AG08396 (cell line): ENCODE results near the gene SETDB2.

Experiments used
- DNase-seq: peaks from one replicate; pipeline ENCODE4 v3.0.0; 2012; ENCODE audit warnings: low spot score, mixed read lengths

Gene SETDB2

DNA sequence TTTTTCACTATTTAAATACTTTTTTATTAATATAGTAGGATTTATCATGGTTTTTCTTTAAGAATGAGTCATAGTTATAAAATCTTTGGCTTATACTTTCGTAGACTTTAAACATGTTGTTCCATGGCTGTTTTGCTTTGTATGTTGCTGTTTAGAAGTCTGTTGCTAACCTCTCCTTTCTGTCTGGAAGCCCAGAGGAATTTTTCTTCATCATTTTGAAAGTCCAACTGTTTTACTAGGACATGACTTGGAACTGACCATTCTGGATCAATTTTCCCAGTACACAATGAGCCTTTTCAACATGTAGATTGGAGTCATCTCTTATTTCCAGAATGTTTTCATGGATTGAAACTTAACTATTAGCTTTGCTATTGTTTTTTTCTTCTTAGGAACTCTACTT lies 8.1 kb upstream of the SETDB2 start:
- no peak for DNase-seq

DNA sequence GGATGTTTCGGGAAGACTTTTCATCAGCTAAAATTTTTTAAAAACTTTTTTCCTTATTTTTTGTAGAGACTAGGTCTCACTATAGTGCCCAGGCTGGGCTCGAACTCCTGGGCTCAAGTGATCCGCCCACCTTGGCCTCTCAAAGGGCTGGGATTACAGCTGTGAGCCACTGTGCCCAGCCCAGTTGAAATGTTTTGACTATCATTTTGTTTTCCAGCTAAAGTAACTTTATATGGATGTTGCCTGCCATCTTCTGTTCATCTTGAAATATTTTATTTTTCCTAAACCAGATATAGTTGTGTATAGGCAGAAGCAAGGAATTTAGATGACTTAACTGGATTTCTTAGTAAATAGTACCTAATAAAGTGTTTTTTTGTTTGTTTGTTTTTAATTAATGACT lies 7.2 kb upstream of the SETDB2 start:
- DNase-seq, result peak; percentile 18

DNA sequence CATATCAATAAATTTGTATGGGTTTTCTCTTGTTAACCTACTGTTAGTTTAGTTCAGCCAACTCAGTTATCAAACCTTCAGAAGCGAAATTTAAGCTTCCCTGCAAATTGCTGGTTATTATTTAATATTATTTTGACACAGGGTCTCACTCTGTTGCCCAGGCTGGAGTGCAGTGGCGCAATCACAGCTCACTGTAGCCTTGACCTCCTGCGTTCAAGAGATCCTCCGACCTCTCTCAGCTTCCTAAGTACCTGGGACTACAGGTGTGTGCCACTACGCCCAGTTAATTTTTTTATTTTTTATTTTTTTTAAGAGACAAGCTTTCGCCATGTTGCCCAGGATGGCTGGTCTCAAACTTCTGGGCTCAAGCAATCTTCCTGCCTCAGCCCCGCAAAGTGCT lies 6.4 kb upstream of the SETDB2 start:
- no peak for DNase-seq

DNA sequence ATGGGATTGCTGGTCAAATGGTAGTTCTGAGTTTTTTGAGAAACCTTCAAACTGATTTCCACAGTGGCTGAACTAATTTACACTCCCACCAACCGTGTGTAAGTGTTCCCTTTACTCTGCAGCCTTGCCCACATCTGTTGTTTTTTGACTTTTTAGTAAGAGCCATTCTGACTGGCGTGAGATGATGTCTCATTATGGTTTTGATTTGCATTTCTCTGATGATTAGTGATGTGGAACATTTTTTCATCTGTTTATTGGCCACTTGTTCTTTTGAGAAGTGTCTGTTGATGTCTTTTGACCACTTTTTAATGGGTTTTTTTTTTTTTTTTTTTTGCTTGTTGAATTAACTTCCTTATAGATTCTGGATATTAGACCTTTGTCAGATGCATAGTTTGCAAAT lies 4.5 kb upstream of the SETDB2 start:
- no peak for DNase-seq

DNA sequence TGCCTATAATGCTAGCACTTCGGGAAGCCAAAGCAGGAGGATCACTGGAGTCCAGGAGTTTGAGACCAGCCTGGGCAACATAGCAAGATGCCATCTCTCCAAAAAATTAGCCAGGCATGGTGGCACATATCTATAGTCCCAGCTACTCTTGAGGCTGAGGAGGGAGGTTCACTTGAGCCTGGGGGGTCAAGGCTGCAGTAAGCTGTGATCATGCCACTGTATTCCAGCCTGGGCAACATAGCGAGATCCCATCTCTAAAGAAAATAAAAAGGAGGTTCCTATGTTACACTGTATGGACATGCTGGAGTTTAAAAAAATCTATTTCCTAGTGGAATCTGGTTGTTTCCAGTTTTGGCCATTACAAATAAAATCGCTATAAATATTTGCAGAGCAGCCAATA lies 2.8 kb upstream of the SETDB2 start:
- no peak for DNase-seq

DNA sequence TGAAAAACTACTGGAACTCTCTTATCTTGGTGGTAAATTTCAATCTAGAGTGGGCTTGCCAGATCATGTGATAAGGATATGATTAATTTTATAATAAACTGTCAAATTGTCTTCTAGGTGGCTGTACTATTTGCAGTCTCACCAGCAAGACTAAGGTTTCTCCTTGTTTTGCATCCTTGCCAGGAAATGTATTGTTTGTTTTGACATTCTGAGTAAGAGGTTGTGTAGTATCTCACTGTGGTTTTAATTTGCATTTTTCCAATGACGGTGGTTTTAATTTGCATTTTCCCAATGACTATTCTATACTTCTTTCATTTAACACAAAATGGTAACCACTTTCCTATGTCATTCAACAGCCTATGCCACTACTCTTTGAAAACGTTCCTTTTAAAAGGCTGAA lies 2.2 kb upstream of the SETDB2 start:
- DNase-seq, result peak; percentile 12

DNA sequence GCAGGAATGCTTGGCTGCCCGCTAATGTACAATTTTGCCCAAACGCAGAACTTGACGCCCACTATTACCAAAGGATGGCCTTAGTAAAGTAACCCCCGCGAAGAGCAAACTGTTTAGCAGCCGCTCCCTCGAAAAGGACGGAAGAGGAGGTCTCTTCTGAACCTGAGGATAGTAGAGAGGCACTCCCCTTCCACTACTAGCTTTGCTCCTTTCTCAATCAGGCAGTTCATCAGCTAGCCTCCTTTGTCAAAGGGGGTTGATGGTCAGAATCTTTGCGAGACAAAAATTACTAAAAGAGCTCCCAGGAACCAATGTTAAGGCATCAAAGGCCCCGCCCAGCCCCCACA lies 744 bp upstream of the SETDB2 start:
- peak; percentile 10 for DNase-seq

DNA sequence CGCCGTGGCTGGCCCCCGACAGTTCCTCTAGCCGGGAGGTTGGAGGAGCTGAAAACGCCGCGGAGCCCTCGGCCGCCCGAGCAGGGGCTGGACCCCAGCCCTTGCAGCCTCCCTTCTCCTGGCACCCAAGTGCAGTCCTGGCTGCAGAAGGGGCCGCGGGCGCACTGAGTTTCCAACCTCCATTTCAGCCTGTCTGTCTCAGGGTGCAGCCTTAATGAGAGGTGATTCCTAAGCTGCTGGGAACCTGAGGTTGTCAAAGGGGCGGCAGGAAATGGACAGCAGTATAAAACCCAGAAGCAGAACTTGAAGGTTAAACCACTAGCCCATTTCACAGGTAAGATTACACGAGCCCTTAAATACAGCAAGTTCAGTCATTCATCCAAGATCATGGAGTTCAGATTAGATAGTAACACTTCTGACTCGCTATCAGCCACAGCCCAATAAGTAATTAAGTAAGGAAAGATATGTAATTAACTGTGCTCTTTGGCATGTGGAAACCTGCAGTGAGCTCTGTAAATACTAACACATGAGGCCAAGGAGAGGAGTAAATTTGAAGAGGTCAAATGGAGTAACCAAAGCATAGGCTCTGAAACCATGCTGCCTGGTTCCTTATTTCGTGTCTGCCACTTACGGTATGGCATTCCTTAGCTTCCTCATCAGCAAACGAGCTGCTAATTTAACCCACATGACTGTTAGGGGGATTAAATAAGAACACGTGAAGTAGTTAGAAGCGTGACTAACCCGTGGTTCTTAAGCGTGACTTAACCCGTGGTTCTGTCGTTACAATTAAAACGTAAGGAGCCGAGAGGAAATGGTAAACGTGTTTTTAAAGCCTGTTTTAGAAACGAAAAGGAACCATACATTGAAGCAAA lies 686 bp downstream of the SETDB2 start:
- DNase-seq, result peak; percentile 27

DNA sequence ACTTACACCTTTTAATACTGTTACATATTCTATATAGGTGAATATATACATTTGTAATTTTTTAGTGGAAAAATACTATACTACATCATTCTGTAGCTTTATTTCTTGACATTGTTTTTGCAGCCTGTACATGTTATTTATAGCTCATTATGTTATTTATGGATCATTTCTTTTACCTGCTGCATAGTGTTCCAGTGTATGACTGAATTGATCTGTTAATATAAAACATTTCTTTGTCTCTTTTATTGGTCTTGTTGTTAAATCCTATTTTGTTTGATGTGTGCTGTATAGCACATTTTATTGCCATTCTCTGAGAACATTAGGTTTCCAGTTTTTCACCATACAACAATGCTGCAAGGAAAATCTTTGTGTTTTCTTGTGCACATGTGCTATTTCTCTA lies 2.4 kb downstream of the SETDB2 start:
- DNase-seq, result no peak

DNA sequence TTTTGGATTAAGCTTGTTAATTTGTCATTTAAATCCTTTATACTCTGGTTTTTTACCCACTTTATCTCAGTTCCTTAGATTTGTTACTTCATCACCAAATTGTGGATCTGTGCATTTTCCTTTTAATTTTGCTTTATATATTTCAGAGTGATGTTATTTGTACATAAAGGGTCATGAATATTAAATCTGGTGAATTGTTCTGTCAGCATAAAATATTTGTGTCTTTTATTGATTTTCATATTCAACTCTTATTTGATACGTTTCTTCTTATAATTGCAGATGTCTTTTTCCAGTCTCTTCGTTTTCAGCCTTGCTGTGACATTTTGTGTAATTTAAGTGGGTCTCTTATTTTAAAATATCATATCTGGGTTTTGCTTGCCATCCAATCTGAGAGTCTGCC lies 4.7 kb downstream of the SETDB2 start:
- no peak for DNase-seq

DNA sequence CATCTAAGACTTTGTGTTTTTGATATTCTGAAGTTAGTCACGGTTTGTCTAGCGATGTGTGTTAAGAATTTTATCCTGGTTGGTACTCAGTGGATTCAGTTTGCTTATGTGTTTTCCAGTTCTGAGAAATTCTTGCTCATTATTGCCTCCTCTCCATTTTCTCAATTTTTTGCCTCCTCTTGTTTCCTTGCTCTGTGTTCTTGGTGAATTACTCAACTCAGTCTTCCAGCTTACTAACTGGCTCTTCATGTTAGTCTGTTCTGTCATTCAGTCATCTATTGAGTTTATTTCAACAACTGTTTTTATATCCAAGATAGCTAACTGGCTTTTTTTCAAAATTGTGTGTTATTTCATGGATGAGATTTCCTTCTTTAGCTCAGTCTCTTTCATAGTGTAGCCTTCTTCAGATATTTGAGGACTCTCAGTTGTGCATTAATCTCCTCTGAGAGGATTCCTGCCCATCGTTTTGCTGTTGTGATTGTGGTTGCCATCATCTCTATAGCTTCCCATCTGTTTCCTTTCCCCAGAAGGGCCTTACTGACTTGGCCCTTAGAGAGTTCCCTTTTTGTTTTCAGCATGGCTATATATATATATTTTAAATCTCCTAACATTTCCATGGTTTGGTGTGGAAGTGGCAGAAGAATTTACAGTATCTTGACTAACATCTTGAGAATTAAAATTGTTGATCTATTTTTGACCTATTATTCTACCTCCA lies 6.2 kb downstream of the SETDB2 start:
- DNase-seq, result no peak

DNA sequence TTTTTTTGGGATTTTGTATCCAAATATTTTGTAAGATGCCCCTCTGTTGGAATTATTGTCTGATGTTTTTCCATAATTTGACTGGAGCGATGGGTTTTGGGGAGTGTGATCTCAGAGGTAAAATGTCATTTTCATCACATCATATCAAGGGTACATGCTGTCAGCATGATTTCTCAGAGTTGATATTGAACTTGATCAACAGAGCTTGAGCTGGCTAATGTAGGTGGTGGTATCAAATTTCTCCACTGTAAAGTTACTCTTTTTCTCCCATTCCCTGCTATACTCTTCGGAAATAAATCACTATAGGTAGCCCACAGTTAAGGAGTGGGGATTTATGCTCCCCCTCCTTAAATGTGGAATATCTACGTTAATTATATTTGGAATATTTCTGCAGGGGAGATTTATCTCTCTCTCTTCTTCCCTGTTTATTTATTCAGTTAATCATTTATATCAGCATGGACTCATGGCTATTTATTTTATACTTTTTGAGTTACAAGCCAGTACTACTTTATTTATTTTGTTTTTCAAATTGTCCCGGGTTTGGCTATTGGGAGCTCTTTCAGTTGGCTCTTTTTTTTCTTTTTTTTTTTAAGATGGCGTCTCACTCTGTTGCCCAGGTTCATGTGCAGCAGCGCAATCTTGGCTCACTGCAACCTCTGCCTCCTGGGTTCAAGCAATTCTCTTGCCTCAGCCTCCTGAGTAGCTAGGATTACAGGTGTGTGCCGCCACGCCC lies 8.8 kb downstream of the SETDB2 start:
- no peak for DNase-seq

DNA sequence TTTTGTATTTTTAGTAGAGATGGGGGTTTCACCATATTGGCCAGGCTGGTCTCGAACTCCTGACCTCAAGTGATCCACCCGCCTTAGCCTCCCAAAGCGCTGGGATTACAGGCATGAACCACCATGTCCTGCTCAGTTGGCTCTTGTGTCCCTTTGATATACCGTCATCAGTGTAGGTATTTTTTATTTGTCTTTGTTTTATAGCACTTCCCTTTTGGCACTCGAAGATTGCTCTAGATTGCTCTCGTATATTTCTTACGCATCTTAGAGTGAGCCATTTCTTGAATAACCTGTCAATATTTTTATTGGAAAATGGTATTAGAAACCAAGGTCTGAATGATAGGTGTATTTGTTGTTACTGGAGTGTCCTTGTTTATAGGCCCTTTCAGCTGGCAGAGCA lies 9.4 kb downstream of the SETDB2 start:
- no peak for DNase-seq

DNA sequence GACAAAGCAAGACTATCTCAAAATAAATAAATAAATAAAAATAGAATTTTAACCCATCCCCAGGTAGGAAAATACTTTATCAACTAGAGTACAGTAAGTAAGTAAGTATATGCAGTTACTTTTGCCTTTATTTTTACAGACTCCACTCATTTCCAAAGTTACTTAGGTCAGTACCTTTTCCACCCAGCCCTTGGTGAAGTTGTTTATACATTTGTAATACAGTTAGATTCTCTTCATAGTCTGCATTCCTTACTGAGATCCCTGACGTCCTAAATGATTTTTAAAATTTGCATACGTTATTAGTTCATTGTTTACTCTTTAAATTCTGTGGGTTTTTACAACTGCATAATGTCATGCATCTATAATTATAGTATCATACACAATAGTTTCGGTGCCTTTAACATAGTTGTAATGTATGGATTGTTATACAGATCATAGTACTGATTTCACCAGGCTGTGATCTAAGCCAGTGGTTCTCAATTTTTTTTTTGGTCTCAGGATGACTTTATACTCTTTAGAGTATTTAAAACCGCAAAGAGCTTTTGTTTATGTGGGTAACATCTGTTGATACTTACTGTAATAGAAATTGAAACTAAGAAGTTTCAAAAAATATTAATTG lies 10.4 kb downstream of the SETDB2 start:
- peak; percentile 24 for DNase-seq

DNA sequence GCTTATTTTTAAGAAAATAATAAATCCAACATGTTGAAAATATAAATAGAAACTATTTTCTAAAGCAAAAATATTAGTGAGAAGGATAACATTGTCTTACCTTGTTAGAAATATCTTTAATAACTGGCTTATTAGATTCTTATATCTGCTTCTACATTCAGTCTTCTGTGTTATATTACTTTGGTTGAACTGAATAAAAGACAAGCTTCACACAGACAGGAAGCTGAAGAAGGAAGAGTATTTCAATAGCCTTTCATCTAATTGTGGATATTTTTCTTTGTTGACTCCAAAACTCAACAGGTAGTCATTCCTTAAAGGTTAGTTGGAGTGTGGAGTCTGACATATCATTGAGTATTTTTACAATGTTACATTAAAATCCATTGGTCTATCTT lies 10.9 kb downstream of the SETDB2 start:
- DNase-seq, result no peak

DNA sequence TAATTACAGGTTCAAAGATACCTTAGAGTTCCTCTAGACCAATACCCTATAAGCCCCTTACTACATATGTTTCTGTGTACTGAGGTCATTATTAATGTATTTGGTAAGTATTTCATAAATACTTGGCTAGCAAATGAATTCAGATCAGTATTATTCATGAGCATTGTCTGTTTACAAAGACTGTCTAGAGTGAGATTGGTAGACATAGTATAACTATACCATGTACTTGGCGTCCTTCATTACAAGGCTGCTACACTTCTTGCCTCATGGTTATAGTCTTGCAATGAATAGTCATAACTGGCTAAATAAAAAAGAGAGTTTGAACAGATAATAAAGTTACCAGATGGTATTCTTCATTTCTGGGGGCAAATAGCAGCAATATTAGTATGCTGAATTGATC lies 12.1 kb downstream of the SETDB2 start:
- no peak for DNase-seq

DNA sequence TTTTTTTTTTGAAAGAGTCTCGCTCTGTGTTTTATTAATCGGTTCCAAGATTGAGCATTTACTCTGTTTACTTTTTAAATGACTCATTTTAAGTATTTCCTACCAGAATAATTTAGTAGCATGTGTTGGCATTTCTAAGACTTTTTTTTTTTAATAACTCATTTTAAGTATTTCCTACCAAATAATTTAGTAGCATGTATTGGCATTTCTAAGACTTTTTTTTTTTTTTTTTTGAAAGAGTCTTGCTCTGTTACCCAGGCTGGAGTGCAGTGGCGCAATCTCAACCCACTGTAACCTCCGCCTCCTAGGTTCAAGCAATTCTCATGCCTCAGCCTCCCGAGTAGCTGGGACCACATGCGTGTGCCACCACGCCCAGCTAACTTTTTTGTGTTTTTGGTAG lies 13.1 kb downstream of the SETDB2 start:
- no peak for DNase-seq

DNA sequence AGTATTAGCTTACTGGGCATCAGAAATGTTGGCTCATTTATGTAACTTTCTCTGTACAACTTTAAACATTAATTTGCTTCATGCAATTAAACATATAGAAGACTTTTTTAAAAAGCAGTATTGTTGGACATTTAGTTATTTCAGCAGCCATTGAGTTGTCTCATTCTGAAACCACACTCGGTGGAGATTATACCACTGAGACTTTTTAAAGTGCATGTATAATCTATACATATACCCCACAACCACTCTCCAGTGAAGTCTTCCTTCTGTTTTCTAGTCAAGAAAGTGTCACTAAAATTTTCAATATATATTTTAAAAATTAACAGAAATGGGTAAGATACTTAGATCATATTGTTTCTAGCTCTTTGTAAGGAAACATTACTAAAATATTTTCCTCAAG lies 15.5 kb downstream of the SETDB2 start:
- DNase-seq, result no peak

DNA sequence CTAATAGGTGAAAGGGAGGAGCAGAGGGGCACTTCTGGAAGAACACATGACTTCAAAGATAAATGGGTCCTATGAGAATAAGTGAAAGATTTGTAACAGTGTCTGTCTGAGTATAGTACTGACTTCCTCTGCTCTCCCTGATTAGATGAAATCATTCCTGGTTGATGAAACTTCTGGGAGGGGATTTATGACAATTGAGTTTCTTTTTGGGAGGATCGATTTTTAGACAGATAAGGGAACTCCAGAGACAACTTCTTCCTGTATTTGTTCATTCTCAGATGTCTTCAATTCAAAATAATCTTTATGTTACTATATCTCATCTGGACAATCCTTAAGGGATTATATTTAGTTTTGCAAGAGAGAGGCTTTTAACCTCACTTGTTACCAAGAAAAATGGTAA lies 20.0 kb downstream of the SETDB2 start:
- no peak for DNase-seq

DNA sequence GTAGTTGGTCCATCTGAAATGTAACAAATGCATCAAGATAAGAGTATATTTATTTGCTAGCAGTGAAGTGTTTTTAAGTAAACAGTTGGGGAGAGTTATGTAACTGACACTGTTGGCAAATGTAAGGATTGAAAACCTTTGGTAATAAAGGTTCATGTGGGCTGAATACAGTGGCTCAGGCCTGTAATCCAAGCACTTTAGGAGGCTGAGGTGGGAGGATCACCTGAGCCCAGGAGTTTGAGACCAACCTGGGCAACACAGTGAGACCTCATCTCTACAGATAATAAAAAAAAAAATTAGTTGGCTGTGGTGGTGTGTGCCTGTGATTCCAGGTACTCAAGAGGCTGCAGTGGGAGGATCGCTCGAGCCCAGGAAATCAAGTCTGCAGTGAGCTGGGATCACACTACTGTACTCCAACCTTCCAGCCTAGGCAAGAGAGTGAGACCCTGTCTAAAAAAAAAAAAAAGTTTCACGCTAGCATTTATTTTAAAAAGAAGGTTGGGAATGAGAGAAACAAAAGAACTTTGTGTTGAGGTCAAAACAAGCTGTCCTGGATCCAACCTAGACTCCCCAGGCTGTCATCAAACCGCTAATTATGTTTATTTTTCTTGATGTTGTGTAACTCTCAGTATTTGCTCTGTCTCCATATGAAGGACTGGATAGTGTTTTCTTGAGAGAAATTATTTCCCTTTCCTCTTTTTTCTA lies 20.7 kb downstream of the SETDB2 start:
- peak; percentile 11 for DNase-seq

DNA sequence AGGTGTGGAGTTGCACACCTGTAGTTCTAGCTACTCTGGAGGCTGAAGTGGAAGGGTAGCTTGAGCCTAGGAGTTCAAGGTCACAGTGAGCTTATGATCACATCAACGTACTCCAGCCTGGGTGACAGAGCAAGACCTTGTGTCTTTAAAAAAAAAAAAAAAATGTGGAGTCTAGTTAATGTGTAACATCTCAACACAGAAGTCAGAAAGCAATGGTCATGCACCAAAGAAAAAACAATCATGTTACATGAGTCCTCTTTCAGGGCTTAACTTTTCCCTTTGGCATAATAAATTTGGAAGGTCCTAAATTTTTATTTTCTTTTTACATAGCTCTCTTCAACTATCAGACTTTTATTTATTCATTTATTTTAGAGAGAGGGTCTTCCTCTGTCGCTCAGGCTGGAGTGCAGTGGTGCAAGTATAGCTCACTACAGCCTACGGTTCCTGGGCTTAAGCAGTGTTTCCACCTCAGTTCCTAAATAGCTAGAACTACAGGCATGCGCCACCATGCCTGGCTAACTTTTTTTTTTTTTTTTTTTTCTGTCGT lies 22.3 kb downstream of the SETDB2 start:
- DNase-seq, result no peak

DNA sequence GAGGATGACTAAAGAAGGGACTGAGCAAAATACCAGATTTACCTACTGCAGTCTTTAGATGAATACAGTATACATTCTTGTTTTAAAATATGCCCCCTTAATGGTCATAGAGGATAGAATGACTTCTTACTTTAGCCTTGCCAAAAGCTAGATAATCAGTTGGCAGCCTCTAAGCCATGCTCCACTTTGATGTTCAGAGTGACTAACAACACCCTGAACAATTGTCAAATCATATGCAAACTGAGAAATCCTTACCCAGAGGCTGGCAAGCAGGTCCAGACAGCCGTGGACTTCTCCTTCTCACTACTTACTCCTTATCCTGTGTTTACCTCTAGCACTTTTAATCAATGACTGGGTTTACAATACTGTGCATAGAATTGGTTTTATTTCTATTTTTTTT lies 28.1 kb downstream of the SETDB2 start:
- DNase-seq, result no peak
